Measurements from ENCODE around the gene SCGB1A1.

DNA sequence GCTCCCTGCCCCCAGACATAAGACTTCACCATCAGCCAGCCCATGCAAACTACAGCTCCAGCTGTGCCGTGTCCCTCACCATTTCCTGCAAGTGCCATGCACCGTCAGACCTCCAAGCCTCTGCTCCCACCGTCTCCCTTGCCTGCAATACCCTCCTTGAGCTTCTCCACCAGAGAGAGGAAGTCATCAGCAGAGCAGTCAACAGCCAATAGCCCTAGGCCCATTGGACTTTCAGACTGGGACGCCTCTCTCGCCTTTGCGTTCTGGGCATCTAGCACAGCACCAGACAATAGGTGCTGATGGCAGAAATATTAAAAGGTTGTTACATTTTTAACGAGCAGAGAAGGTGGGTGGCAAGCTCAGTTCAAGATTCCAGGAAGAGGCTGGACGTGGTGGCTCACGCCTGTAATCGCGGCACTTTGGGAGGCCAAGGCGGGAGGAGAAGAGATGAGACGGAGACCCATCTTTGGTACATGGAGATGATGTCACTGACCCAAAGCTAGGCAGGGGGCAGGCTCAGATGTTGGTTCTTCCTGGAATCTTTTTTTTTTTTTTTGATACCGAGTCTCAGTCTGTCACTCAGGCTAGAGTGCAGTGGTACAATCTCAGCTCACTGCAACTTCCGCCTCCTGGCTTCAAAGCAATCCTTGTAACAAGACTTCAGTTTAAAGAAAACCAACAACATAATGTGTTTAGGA is 31.9 kb downstream of the SCGB1A1 start:
- TF ChIP-seq, protein P1, sequence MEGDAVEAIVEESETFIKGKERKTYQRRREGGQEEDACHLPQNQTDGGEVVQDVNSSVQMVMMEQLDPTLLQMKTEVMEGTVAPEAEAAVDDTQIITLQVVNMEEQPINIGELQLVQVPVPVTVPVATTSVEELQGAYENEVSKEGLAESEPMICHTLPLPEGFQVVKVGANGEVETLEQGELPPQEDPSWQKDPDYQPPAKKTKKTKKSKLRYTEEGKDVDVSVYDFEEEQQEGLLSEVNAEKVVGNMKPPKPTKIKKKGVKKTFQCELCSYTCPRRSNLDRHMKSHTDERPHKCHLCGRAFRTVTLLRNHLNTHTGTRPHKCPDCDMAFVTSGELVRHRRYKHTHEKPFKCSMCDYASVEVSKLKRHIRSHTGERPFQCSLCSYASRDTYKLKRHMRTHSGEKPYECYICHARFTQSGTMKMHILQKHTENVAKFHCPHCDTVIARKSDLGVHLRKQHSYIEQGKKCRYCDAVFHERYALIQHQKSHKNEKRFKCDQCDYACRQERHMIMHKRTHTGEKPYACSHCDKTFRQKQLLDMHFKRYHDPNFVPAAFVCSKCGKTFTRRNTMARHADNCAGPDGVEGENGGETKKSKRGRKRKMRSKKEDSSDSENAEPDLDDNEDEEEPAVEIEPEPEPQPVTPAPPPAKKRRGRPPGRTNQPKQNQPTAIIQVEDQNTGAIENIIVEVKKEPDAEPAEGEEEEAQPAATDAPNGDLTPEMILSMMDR (IDR thresholded peaks at IDR 0.05) = no peak
- TF ChIP-seq POLR2AphosphoS5 (IDR thresholded peaks at IDR 0.05) (no peak), POLR2A (IDR thresholded peaks at IDR 0.05) (no peak)
